ENCODE results near the gene CELF2.

CELF2 gene

GRCh38 chr10:11138314-11139033 is 120.8 kb downstream of the CELF2 start:
- DNase-seq: no peak

GRCh38 chr10:11140963-11141362 is 123.3 kb downstream of the CELF2 start:
- DNase-seq: no peak

DNA sequence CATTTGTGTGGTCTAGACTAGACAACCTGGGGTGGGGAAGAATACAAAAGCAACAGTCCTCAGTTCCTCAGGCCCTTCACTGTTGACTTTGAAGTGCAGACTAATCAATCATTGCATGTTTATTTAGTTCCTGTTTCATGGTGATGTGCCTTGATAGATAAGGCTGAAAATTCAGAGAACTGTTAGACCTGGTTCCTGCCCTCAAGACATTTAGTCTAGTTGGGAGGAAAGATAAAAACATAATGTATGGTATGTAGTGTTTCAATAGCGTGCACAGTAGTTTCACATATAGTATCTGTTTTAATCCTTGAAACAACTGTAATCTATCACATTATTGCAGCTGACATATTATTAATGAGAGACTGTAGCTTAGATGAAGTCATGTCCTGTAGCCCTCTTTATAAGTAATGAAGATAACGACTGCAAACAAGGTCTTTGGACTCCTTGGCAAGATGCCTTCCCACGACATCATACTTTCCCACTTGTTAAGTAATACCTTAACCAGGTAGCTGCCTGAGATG is 124.0 kb downstream of the CELF2 start:
- no peak for DNase-seq

- DNase-seq: no peak
Observed at GRCh38 chr10:11142777-11143176, 125.1 kb downstream of the CELF2 start.

DNA sequence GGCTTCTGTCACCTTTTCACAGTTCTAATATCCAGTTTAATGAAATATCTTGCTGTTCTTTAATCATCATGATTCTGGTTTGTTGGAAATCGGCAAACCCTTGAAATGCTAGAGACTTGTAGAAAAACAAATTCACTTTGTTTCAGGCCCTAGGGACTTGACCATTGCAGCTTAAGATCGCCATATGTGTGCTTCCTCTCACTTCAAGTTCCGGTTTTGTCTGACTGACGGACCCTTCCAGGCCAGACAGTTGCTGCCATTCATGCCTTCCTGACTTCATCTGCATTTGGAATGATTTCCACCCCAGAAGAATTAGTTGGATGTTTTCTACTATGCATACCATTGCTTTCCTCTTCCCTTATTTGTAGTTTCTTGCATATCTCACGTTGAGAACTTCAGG is 125.6 kb downstream of the CELF2 start:
- no peak for DNase-seq

- DNase-seq: peak; percentile 61
Observed at GRCh38 chr10:11144626-11145494, 127.2 kb downstream of the CELF2 start.

- DNase-seq: no peak
Observed at GRCh38 chr10:11145495-11145855, 127.8 kb downstream of the CELF2 start.

- DNase-seq: no peak
Observed at GRCh38 chr10:11146402-11147171, 128.9 kb downstream of the CELF2 start.

GRCh38 chr10:11147722-11148121 is 130.1 kb downstream of the CELF2 start:
- DNase-seq: no peak

DNA sequence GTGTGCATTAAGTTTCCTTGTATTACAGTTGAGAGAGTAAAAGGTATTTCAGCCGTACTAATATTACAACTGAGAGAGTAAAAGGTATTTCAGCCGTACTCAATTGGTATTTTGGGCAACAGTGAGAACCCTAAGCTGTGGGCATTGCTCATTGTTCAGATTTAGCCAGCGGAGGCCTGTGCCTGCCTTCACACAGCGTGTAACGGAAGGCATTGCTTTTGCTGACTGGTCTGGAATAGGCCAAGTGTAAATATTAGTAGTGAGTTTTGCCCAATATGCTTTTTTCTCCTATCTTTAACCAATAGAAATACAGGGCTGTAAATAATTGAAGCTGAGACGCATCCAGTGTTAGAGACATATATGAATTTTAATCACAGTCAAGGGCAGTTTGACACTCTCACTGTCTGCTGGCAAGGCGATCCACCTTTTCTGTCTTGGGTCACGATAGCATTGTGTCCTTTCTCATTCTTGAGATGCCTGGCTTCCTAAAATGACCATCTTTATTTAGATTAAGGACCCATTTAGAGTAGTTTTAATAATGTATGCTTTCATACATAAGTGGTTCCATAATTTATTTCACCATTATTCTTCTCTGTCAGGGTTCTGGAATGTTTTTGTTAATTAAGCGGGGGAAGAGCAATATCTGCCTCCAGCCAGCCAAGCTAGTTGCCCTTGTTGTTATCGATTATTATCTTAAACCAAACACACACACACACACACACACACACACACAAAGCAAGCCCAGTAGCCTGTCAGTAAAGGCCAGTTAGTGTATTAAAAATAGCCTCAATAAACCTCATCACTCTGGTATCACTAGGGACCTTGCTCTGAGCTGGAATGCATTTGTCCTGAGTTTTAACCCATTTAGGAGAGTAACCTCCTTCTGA is 130.7 kb downstream of the CELF2 start:
- DNase-seq: no peak

DNA sequence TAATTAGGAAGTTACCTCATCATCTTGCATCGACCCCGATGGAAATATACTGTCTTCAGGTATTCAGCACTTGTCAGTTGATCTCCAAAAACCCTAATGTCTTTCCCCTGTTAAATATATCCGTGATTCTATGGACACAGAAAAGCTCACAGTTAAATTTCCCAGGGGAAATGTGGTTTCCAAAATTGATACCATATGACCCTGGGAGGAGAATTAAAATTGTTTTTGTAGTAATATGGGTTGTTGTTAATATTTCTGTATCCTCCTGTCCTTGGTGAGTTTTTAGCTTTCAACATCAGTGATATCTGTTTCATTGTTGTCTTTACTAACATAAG is 132.1 kb downstream of the CELF2 start:
- no peak for DNase-seq

DNA sequence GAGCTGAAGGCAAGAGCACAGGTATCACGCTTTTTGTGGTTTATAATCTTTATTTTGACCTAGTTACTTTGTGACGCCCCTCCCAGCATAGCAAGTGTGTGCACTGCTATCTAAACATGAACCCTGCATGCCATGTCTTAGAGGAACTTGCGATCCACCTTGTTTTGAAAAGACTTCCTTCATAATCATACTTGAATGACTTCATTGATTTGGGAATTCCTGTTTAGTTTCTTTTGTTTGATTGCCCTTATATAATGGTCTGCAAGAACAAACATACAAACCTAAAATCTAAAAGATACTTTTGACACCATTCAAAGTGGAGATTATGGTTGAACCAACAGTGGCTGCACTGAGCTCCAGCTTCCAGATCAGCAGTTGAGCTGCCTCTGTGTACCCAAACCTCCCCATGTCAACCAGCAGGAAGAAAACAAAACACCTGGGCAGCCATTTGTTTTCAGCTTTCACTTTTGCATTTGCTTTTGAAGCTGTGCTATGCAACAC is 132.6 kb downstream of the CELF2 start:
- no peak for DNase-seq

GRCh38 chr10:11150879-11151415 is 133.3 kb downstream of the CELF2 start:
- no peak for DNase-seq

GRCh38 chr10:11152801-11153200 is 135.1 kb downstream of the CELF2 start:
- DNase-seq: no peak

DNA sequence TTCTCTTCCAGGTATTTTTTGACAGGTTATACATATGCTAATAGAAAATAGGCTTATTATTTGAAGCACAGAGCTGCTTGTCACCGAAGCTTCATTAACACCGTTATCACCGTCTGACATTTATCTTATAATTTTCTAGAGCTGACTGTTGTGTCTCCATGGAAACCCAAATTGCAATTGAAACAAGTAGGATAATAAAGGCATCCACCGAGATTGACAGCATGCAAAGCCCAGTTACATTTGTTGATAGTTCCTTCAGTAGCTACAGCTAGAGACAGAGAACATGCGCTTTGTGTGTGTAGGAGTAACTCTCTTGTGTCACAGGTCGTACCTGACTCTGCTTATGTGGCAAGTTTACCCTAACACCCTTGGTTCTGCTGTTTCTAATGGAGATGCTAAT is 135.6 kb downstream of the CELF2 start:
- no peak for DNase-seq

GRCh38 chr10:11153766-11154165 is 136.1 kb downstream of the CELF2 start:
- DNase-seq: no peak

GRCh38 chr10:11154333-11154732 is 136.7 kb downstream of the CELF2 start:
- DNase-seq: no peak

GRCh38 chr10:11154849-11155498 is 137.3 kb downstream of the CELF2 start:
- no peak for DNase-seq

DNA sequence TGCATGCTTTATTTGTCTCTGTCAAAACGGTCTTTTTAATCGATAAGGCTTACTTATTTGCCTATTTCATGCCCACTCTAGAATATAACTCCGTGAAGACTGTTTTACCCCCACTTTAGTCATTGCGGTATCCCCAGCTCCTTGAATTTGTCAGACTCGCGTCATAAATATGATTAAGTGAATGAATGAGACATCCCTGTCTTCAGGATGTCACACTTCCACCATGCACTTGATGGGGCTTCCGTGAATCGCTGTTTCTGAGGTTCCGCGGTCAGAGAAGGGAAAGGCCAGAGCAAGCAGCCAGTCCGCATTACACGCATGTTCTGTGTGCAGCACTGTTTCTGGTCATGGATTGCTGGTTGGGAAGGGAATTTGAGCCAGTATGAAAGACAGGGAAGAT is 138.8 kb downstream of the CELF2 start:
- no peak for DNase-seq

GRCh38 chr10:11157292-11158076 is 139.8 kb downstream of the CELF2 start:
- DNase-seq: no peak

GRCh38 chr10:11158080-11158479 is 140.4 kb downstream of the CELF2 start:
- DNase-seq: no peak
